GM12864 (cell line): ENCODE measurements around the gene FBRSL1.
A peak's percentile ranks its signal among the peaks of the same experiment; 100 is the strongest.

ENCODE experiments used
- DNase-seq: peaks from one replicate; pipeline ENCODE4 v3.0.0-alpha.2; 2011; ENCODE audit warnings: low read depth
- H3K4me3 ChIP-seq: 2 replicates; pipeline ENCODE4 v1.5.1; 2011; ENCODE audit warnings: mild to moderate bottlenecking, low read depth, low read length, control low read depth
- TF ChIP-seq, protein P1 (sequence below): IDR thresholded peaks from 2 replicates; pipeline ENCODE4 v1.5.1; 2011; ENCODE audit warnings: low read depth, mild to moderate bottlenecking, moderate library complexity, low read length, control low read depth, inconsistent platforms; ENCODE audit errors: missing control alignments

Gene FBRSL1

DNA sequence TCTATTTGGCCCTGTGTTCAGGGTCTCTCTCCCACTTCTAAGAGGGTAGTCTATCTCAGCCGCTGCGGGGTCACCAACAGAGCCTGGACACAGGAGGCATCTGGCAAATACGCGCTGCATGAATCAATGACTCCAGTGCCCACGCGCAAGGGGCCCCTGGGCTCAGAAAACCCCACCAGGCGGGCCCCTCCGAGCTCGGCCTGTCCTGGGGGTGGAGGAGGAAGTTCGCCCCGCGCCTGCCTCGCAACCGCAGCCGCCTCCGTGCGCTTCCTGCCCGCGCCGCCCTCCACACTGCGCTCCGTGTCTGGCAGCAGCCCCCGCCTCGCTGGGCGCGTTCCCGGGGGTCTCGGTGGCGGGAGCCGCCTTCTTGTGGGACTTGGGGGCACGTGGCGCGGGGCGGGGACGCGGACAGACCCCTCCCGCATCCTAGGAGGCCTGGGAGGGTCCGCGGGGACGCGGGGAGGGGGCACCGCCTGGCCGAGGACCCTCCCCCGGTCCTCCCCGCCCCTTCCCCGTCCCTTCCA lies 811 bp upstream of the FBRSL1 start:
- peak overlapping the region; percentile 71 for H3K4me3 ChIP-seq
- TF ChIP-seq, protein P1, sequence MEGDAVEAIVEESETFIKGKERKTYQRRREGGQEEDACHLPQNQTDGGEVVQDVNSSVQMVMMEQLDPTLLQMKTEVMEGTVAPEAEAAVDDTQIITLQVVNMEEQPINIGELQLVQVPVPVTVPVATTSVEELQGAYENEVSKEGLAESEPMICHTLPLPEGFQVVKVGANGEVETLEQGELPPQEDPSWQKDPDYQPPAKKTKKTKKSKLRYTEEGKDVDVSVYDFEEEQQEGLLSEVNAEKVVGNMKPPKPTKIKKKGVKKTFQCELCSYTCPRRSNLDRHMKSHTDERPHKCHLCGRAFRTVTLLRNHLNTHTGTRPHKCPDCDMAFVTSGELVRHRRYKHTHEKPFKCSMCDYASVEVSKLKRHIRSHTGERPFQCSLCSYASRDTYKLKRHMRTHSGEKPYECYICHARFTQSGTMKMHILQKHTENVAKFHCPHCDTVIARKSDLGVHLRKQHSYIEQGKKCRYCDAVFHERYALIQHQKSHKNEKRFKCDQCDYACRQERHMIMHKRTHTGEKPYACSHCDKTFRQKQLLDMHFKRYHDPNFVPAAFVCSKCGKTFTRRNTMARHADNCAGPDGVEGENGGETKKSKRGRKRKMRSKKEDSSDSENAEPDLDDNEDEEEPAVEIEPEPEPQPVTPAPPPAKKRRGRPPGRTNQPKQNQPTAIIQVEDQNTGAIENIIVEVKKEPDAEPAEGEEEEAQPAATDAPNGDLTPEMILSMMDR, result no peak
- DNase-seq, result no peak

DNA sequence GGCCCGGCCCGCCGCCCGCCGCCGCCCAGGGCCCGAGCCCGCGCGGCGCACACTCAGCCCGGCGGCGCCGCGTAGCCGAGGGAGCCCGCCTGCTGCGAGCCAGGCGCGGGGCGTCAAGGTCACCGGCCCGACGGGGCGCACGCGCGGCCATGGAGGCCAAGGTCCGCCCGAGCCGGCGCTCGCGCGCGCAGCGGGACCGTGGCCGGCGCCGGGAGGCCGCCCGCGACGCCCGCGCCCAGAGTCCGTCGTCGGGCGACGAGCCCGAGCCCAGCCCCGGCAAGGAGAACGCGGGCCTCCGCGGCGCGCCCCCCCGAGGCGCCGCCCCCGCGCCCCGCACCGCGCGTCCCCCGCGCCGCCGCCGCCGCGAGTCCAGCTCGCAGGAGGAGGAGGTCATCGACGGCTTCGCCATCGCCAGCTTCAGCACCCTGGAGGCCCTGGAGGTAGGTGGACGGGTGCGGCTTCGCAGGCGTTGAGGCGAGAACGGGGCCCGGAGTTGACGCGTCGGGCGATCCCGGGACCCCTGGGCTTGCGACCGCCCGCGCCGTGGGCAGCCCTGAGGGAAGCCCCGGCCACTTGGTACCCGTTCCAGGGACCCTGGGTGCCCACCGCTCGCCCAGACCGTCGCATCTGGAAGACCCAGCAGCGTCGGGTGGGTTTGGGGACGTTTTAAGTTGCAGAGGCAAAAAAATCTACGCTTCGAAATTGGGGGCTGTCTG lies 629 bp downstream of the FBRSL1 start:
- TF ChIP-seq, protein P1, result no peak
- H3K4me3 ChIP-seq, result peak overlapping the region; percentile 78
- no peak for DNase-seq

DNA sequence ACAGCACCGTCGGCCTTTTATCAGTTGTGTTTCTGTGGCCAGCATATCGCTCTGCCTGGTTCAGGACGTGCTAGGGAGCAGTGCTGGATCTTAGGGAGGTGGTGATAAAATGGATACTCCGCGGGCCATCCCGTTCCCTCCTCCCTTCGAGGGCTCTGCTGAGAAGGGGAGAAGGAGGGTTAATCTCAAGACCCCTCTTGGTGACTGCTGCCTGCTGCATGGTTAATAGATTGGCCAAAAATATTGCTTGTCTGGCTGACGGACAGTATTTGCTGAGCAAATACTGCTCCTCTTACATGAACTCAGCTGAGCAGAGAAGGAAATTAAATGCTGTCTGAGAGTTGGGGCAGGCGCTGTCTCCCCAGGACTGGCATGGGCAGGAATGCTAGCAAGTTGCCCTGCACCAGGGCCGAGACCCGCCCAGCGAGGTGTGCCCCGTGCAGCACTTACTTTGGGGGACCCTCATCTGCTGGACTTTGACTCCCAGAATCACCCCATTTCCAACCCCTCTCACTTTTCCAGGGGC lies 1.2 kb downstream of the FBRSL1 start:
- peak overlapping the region; percentile 78 for H3K4me3 ChIP-seq
- DNase-seq, result no peak
- TF ChIP-seq, protein P1, result no peak

DNA sequence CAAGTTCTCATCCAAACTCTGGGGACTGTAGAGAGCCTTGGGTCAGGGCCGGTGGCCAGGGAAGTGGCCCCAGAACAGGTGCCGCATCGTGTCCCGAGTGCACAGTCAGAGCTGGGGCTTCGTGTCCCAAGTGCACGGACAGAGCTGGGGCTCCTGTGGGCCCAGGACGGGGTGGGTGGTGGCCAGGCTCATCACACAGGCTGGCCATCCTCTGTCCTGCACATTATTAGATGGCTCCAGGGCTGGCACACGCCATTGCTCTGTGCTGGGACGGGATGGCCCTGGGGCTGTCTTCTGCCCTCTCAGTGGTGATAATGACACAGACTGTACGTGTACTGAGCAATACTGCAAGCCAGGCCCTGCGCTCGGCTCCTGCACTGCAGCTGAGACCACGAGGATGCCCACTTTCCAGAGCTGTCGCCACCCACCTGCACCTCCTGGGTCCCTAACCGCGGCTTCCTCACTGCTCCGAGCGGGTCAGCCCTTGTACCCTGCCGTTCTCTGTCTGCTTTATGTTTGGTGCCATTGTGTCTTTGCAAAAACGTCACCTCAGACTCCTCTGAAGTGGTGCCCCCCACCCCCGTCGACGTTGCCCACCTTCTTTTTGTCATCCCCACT lies 1.9 kb downstream of the FBRSL1 start:
- H3K4me3 ChIP-seq, result peak overlapping the region; percentile 78
- TF ChIP-seq, protein P1, result no peak
- DNase-seq, result no peak

DNA sequence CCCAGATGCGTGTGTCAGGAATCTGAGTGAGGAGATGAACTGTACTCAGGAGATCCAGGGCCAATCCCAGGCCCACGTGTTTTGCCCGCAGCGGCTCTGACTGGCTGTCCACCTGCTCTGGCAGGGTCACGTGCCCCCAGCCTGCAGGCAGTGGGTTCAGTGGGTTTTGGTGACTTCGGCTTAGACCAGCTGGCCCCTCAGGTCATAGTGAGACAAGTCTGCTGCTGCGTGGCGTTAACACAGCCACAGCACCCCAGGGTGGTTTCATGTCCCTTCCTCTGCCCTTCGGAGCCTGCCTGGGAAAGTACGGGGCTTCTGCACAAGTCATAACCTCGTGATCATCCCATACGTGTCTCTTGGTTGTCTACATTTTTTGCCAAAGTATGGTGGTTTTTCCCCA lies 2.6 kb downstream of the FBRSL1 start:
- TF ChIP-seq, protein P1, result no peak
- H3K4me3 ChIP-seq, result peak overlapping the region; percentile 78
- peak; percentile 40 for DNase-seq

DNA sequence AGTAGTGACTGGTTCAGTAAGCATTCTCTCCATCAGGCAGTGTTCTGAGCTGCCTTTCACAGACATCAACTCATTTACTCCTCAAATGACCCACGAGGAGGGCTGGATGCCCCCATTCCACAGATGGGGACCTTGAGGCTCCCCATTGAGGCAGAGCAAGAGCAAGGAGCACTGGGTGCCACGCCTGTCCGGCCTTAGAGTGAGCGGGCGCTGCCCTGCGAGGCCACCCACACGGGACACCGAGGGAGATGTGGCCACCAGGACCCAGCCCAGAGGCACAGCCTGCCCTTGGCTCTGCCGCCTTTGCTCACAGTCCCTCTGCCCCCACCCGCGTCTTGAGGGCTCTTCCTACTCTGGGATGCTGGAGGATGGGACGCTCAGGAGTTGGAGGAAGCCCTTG lies 3.0 kb downstream of the FBRSL1 start:
- TF ChIP-seq, protein P1, result no peak
- no peak for DNase-seq
- H3K4me3 ChIP-seq, result no peak overlapping the region; the same call in 1 of the 2 replicates
